ENCODE data around the gene CARHSP1. TPM values are rescaled to one million over a fixed set of nuclear protein-coding genes. Genes with fewer than 3 reads are reported as not detected.
"Not testable (repeated sequence)": the region's sequence is repeated elsewhere in the genome, so short reads cannot be mapped to it uniquely, and the experiment has no call there.

Gene CARHSP1
- total RNA-seq, 2 donors from 2014 or later: 71.4 to 73.1 TPM

DNA sequence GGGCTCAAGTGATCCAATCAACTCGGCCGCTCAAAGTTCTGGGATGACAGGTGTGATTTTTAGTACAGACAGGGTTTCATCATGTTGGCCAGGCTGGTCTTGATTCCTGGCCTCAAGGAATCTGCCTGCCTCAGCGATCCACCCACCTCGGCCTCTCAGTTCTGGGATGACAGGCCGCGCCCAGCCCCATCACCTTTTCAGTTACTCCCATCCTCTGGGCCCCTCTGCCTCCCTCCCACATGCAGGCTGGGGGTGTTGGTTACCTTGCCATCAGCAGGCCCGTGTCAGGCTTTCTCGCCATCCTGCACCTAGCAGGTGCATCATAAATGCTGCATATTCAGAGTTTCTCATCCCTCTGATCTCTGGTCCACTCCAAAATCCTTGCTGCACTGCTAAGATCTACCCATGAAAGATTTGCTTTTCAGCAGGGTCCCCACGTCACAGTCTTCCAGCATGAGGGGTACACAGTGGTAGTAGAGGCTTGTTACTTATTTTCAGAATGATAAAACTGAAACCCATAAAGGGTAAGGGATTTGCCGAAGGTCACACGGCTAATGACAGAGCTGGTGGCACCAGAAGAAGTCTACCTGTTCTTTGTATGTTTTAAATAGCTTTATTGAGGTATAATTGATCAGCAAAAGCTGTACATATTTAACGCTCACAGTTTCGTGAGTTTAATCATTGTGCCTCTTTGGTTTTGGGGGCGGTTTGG, 54.6 kb downstream of the CARHSP1 start:
- Mint-ChIP-seq H3K27me3 (ENCODE audit: low read depth) (no peaks in the 10 kb centered on the region), H3K36me3 (ENCODE audit: insufficient read depth in 2 of 2) (peaks cover 18 to 37% of the 10 kb centered on the region in 2 donors), H3K4me1 (ENCODE audit: low read depth) (peaks cover 33% of the 10 kb centered on the region), H3K9me3 (no peaks in the 10 kb centered on the region), H3K4me3 (no peak overlapping the region), H3K27ac (peak overlapping the region; percentile 71)
- ATAC-seq (replicated peaks in 1 of 2) (peak; percentile 54), DNase-seq (peak in 1 of 2 donors; percentile 10)

DNA sequence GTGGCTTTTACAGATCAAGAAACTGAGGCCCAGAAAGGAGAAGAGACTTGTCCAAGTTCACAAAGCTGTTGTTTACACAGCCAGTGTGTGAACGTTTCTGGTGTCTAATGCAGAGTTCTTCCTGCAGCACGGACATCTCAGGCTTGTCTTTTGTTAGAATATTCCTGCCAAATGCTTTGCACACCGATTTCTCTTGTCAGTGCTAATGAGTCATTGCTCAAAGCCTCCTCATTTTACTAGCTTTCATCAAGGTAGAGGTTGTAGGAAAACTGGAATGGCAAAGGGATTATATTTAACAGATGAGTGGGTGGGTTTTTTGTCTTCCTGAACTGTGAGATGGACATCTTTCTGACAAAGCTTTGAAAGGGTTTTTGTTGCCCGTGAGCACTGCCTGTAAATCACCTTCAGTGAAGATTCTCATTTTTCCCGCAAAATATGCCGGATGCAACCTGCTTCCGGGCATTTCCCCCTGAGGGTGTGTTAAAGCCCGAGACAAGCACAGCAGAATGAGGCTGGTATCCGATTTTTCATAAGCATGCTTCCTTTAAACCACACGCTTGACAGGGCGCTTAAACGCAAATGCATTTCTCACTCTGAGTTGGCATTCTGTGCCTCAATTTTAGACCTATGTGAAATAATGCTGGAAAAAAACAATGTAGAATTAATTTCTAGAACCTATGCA, 56.5 kb downstream of the CARHSP1 start:
- DNase-seq: no peak
- Mint-ChIP-seq H3K27ac (no peak overlapping the region), H3K4me3 (no peak overlapping the region), H3K27me3 (ENCODE audit: low read depth) (no peaks in the 10 kb centered on the region), H3K36me3 (ENCODE audit: insufficient read depth in 2 of 2) (peaks cover 17 to 41% of the 10 kb centered on the region in 2 donors), H3K4me1 (ENCODE audit: low read depth) (peaks cover 26% of the 10 kb centered on the region), H3K9me3 (no peaks in the 10 kb centered on the region)
- ATAC-seq (replicated peaks in 1 of 2): no peak

GRCh38 chr16:8808613-8809353, 60.0 kb downstream of the CARHSP1 start:
- Mint-ChIP-seq H3K27me3 (ENCODE audit: low read depth) (no peaks in the 10 kb centered on the region), H3K4me1 (ENCODE audit: low read depth) (peaks cover 5% of the 10 kb centered on the region), H3K27ac (no peak overlapping the region), H3K4me3 (no peak overlapping the region), H3K9me3 (no peaks in the 10 kb centered on the region), H3K36me3 (ENCODE audit: insufficient read depth in 2 of 2) (peaks cover 10 to 44% of the 10 kb centered on the region in 2 donors)
- ATAC-seq (replicated peaks in 1 of 2): no peak
- DNase-seq: no peak

DNA sequence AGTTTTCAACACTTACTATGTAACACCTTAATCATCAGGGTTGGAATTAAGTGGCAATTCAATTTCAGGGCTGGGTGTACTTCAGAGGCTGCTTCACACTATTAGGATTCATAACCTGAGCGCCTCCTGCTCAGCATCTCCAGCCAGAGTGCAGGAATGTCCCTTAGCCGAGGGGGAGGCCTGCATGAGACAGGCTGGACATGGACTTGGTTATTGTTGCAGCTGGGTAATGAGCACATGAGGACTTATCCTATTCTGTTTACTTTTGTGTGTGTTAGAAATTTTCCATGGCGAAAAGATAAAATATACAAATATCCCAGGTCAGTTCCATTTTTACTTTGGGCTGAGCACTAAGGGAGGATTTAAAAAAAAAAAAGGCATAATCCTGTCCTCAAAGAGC, 60.8 kb downstream of the CARHSP1 start:
- peaks cover 11 to 42% of the 10 kb centered on the region in 2 donors for H3K36me3 Mint-ChIP-seq (ENCODE audit: insufficient read depth in 2 of 2)
- H3K27ac Mint-ChIP-seq: peak overlapping the region; percentile 70
- H3K4me1 Mint-ChIP-seq (ENCODE audit: low read depth): no peaks in the 10 kb centered on the region
- H3K27me3 Mint-ChIP-seq (ENCODE audit: low read depth): no peaks in the 10 kb centered on the region
- DNase-seq (no peak), ATAC-seq (replicated peaks in 1 of 2) (no peak)
- no peak overlapping the region for H3K4me3 Mint-ChIP-seq
- H3K9me3 Mint-ChIP-seq: no peaks in the 10 kb centered on the region

GRCh38 chr16:8807189-8807588, 61.6 kb downstream of the CARHSP1 start:
- no peak overlapping the region for H3K4me3 Mint-ChIP-seq
- H3K27ac Mint-ChIP-seq: no peak overlapping the region
- peaks cover 12 to 46% of the 10 kb centered on the region in 2 donors for H3K36me3 Mint-ChIP-seq (ENCODE audit: insufficient read depth in 2 of 2)
- DNase-seq (no peak), ATAC-seq (replicated peaks in 1 of 2) (no peak)
- no peaks in the 10 kb centered on the region for H3K9me3 Mint-ChIP-seq
- H3K27me3 Mint-ChIP-seq (ENCODE audit: low read depth): no peaks in the 10 kb centered on the region
- no peaks in the 10 kb centered on the region for H3K4me1 Mint-ChIP-seq (ENCODE audit: low read depth)

- peaks cover under 1% of the 10 kb centered on the region for H3K4me1 Mint-ChIP-seq (ENCODE audit: low read depth)
- H3K27me3 Mint-ChIP-seq (ENCODE audit: low read depth): no peaks in the 10 kb centered on the region
- peaks cover 10 to 47% of the 10 kb centered on the region in 2 donors for H3K36me3 Mint-ChIP-seq (ENCODE audit: insufficient read depth in 2 of 2)
Measured at GRCh38 chr16:8806272-8806983, 62.4 kb downstream of the CARHSP1 start.

GRCh38 chr16:8804313-8804712, 64.5 kb downstream of the CARHSP1 start:
- DNase-seq (no peak), ATAC-seq (replicated peaks in 1 of 2) (no peak)
- H3K4me3 Mint-ChIP-seq: no peak overlapping the region
- no peaks in the 10 kb centered on the region for H3K27me3 Mint-ChIP-seq (ENCODE audit: low read depth)
- H3K4me1 Mint-ChIP-seq (ENCODE audit: low read depth): peaks cover 16% of the 10 kb centered on the region
- peaks cover 10 to 43% of the 10 kb centered on the region in 2 donors for H3K36me3 Mint-ChIP-seq (ENCODE audit: insufficient read depth in 2 of 2)
- H3K27ac Mint-ChIP-seq: no peak overlapping the region
- no peaks in the 10 kb centered on the region for H3K9me3 Mint-ChIP-seq

More at GRCh38 chr16:8806272-8806983, 62.4 kb downstream of the CARHSP1 start:
- ATAC-seq (replicated peaks in 1 of 2): no peak
- Mint-ChIP-seq H3K9me3 (no peaks in the 10 kb centered on the region), H3K4me3 (no peak overlapping the region), H3K27ac (no peak overlapping the region)
- DNase-seq: no peak

DNA sequence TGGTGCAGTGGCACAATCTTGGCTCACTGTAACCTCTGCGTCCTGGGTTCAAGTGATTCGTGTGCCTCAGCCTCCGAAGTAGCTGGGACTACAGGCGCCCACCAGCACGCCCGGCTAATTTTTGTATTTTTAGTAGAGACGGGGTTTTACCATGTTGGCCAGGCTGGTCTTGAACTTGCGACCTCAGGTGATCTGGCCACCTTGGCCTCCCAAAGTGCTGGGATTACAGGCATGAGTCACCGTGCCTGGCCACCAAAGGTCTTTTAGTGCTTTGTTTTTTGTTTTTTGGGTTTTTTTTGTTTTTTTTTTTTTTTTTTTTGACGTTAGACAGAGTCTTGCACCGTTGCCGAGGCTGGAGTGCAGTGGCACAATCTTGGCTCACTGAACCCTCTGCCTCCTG, 65.1 kb downstream of the CARHSP1 start:
- peaks cover 21% of the 10 kb centered on the region for H3K4me1 Mint-ChIP-seq (ENCODE audit: low read depth)
- H3K9me3 Mint-ChIP-seq; H3K27me3 Mint-ChIP-seq (ENCODE audit: low read depth); DNase-seq; H3K27ac Mint-ChIP-seq; ATAC-seq (replicated peaks in 1 of 2); H3K4me3 Mint-ChIP-seq: not testable (repeated sequence)
- peaks cover 12 to 40% of the 10 kb centered on the region in 2 donors for H3K36me3 Mint-ChIP-seq (ENCODE audit: insufficient read depth in 2 of 2)

Other genes starting within 250 kb of the CARHSP1 start
- 10 to 100 TPM; 46.5 to 53.3 TPM for gene METTL22, start 247.3 kb downstream of the CARHSP1 start, total RNA-seq
- 10 to 100 TPM; 11.1 to 12.8 TPM for gene ABAT, start 194.4 kb downstream of the CARHSP1 start, total RNA-seq
- gene TMEM186, start 71.4 kb downstream of the CARHSP1 start, total RNA-seq: 10 to 100 TPM; 15.0 to 20.6 TPM
- gene PMM2, start 71.2 kb downstream of the CARHSP1 start, total RNA-seq: 10 to 100 TPM; 32.8 to 33.7 TPM
- not detected for gene LITAFD, start 13.3 kb upstream of the CARHSP1 start, total RNA-seq
- 100 to 1,000 TPM; 126 to 131 TPM for gene USP7, start 94.9 kb upstream of the CARHSP1 start, total RNA-seq
- 10 to 100 TPM; 81.5 to 82.3 TPM for gene HAPSTR1, start 222.6 kb upstream of the CARHSP1 start, total RNA-seq